Epithelial cell of esophagus (primary cell): Measurements from ENCODE around the gene ANKRD60.

ENCODE experiments used
- DNase-seq: peaks from one replicate; pipeline ENCODE4 v3.0.0; 2010; ENCODE audit warnings: low read depth
- H3K4me3 ChIP-seq: 2 replicates; pipeline ENCODE4 v1.5.1; 2011; ENCODE audit warnings: mild to moderate bottlenecking, low read length, control low read depth
- TF ChIP-seq, protein P1 (sequence below): IDR thresholded peaks from 2 replicates; pipeline ENCODE4 v1.5.1; 2011; ENCODE audit warnings: low read depth, mild to moderate bottlenecking, low read length, control low read depth, inconsistent platforms; ENCODE audit not compliant: insufficient read depth; ENCODE audit errors: missing control alignments

Gene ANKRD60

GRCh38 chr20:58233393-58233792 lies 4.9 kb upstream of the ANKRD60 start:
- no peak for DNase-seq
- H3K4me3 ChIP-seq = no peak overlapping the region
- TF ChIP-seq, protein P1, sequence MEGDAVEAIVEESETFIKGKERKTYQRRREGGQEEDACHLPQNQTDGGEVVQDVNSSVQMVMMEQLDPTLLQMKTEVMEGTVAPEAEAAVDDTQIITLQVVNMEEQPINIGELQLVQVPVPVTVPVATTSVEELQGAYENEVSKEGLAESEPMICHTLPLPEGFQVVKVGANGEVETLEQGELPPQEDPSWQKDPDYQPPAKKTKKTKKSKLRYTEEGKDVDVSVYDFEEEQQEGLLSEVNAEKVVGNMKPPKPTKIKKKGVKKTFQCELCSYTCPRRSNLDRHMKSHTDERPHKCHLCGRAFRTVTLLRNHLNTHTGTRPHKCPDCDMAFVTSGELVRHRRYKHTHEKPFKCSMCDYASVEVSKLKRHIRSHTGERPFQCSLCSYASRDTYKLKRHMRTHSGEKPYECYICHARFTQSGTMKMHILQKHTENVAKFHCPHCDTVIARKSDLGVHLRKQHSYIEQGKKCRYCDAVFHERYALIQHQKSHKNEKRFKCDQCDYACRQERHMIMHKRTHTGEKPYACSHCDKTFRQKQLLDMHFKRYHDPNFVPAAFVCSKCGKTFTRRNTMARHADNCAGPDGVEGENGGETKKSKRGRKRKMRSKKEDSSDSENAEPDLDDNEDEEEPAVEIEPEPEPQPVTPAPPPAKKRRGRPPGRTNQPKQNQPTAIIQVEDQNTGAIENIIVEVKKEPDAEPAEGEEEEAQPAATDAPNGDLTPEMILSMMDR = no peak

DNA sequence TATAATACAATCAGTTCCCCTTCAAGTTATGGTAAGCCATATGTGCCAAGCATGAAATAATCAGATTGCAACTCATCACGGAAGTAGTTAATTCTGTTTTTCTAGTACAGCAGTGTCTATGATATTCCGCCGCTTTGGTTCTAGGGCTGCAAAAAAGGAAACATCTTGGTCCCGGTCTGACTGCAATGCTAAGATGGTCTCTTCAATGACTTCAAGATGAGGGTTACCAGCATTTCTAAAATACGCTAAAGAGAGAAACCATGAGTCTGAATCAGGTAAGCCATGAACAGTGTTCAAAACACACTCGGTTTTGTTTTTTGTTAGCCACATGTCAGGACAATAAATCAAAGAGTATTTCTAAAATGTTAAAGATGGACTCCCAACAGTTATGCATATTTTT lies 3.2 kb upstream of the ANKRD60 start:
- TF ChIP-seq, protein P1 = no peak
- DNase-seq = no peak
- H3K4me3 ChIP-seq = no peak overlapping the region

- H3K4me3 ChIP-seq = no peak overlapping the region
These were observed 845 bp upstream of the ANKRD60 start for GRCh38 chr20:58229198-58229798.

DNA sequence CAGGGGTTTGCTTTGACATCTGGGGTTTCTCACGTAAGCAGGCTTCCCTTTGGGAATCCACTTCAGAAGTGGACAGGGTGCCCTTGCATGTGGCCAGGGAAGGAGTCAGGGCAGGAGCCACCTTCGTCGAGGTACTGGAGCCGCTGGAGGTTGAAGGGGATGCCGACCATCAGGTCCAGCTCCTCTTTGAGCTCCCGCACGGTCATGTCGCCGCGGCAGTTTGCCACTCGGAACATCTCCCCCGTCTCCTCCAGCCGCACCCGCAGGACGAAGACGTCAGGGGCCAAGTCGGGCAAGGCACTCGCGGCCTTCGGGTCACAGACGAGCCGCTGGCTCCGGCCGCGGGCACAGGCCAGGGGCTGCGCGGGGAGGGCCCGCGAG lies 360 bp downstream of the ANKRD60 start:
- no peak overlapping the region for H3K4me3 ChIP-seq
- TF ChIP-seq, protein P1 = no peak
- DNase-seq = no peak

More at GRCh38 chr20:58229198-58229798, 845 bp upstream of the ANKRD60 start:
- no peak for DNase-seq
- TF ChIP-seq, protein P1 = no peak

- TF ChIP-seq, protein P1 = no peak
- DNase-seq = no peak
- H3K4me3 ChIP-seq = no peak overlapping the region
These were observed 906 bp downstream of the ANKRD60 start for GRCh38 chr20:58227391-58228102.

GRCh38 chr20:58225452-58226200 lies 2.8 kb downstream of the ANKRD60 start:
- no peak for DNase-seq
- no peak overlapping the region for H3K4me3 ChIP-seq
- TF ChIP-seq, protein P1 = no peak

DNA sequence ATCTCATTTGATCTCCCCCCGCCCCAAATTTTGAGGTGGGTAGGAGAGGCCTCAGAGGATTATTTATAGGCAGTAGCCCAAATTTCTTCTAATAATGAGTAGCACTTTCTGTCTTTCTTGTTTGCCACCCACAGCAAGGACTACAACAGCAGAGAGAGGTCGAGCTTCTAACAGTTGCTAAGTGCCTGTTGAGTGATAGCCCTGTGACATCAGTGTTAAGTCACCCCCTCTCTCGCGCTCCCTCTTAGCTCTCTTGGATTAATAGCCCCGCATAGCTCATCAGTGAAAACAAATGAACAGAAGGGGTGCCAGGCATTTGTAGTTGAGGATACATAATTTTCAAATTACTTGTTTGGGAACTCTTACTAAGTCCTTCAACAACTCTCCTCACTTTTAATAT lies 3.5 kb downstream of the ANKRD60 start:
- H3K4me3 ChIP-seq = no peak overlapping the region
- TF ChIP-seq, protein P1 = no peak
- DNase-seq = no peak
